HL-60 (cell line): Measurements from ENCODE around the gene PARP14.

Experiments
- POLR2AphosphoS5 ChIP-seq: IDR thresholded peaks from 2 replicates; pipeline ENCODE4 v1.6.1; 2012; ENCODE audit warnings: low read depth
- TF ChIP-seq, protein P1 (sequence below): IDR thresholded peaks from one replicate; pipeline ENCODE4 v1.5.1; 2011; ENCODE audit warnings: low read length, control low read depth, inconsistent platforms; ENCODE audit not compliant: insufficient read depth
- TF ChIP-seq, protein P2 (sequence below): IDR thresholded peaks from 2 replicates; pipeline ENCODE4 v1.6.1; 2012; ENCODE audit warnings: low read depth; ENCODE audit not compliant: insufficient replicate concordance

DNA sequence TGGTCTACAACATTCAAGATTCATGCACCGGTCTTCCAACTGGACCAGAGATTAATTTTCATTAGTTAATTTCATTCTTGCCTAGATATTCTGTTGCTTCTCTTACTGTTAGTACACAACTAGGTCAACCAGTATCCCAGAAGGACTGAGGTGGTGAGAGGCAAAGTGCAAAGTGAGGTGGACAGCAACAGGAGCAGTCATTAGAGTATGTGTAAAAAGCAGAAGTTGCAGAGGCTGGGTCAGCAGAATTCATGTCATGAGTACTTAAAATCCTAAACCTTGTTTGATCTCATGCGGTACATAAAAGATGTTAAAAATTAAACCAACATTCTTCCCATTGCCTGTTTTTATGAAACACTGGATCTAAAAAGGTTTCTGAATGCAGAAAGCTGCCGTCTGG lies 46.7 kb downstream of the PARP14 start:
- TF ChIP-seq, protein P1, sequence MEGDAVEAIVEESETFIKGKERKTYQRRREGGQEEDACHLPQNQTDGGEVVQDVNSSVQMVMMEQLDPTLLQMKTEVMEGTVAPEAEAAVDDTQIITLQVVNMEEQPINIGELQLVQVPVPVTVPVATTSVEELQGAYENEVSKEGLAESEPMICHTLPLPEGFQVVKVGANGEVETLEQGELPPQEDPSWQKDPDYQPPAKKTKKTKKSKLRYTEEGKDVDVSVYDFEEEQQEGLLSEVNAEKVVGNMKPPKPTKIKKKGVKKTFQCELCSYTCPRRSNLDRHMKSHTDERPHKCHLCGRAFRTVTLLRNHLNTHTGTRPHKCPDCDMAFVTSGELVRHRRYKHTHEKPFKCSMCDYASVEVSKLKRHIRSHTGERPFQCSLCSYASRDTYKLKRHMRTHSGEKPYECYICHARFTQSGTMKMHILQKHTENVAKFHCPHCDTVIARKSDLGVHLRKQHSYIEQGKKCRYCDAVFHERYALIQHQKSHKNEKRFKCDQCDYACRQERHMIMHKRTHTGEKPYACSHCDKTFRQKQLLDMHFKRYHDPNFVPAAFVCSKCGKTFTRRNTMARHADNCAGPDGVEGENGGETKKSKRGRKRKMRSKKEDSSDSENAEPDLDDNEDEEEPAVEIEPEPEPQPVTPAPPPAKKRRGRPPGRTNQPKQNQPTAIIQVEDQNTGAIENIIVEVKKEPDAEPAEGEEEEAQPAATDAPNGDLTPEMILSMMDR, result no peak
- no peak for TF ChIP-seq POLR2AphosphoS5
- TF ChIP-seq, protein P2, sequence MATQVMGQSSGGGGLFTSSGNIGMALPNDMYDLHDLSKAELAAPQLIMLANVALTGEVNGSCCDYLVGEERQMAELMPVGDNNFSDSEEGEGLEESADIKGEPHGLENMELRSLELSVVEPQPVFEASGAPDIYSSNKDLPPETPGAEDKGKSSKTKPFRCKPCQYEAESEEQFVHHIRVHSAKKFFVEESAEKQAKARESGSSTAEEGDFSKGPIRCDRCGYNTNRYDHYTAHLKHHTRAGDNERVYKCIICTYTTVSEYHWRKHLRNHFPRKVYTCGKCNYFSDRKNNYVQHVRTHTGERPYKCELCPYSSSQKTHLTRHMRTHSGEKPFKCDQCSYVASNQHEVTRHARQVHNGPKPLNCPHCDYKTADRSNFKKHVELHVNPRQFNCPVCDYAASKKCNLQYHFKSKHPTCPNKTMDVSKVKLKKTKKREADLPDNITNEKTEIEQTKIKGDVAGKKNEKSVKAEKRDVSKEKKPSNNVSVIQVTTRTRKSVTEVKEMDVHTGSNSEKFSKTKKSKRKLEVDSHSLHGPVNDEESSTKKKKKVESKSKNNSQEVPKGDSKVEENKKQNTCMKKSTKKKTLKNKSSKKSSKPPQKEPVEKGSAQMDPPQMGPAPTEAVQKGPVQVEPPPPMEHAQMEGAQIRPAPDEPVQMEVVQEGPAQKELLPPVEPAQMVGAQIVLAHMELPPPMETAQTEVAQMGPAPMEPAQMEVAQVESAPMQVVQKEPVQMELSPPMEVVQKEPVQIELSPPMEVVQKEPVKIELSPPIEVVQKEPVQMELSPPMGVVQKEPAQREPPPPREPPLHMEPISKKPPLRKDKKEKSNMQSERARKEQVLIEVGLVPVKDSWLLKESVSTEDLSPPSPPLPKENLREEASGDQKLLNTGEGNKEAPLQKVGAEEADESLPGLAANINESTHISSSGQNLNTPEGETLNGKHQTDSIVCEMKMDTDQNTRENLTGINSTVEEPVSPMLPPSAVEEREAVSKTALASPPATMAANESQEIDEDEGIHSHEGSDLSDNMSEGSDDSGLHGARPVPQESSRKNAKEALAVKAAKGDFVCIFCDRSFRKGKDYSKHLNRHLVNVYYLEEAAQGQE, result no peak
